ENCODE data around the gene NF2. TPM values are rescaled to one million over a fixed set of nuclear protein-coding genes. Genes with fewer than 3 reads are reported as not detected.

NF2 gene
- total RNA-seq, 1 experiment from 2014 or later: 50.9 TPM

- H3K4me2 ChIP-seq (ENCODE audit: insufficient read depth, insufficient read length, low read length): no peak overlapping the region
- H2AK5ac ChIP-seq (ENCODE audit: insufficient read length, low read length): no peak overlapping the region
- peaks cover 3% of the 10 kb centered on the region; the same call in 1 of the 2 replicates for H3K27me3 ChIP-seq (ENCODE audit: insufficient read depth, low read length)
- H3K79me1 ChIP-seq (ENCODE audit: insufficient read depth, low read depth, low read length, poor library complexity, severe bottlenecking): no peaks in the 10 kb centered on the region
- no peak for TF ChIP-seq CTCF (conservative IDR thresholded peaks at IDR 0.05)
- H3K4ac ChIP-seq (ENCODE audit: low read depth, low read length): no peak overlapping the region
- no peak overlapping the region for H2BK120ac ChIP-seq (ENCODE audit: low read depth, low read length, poor library complexity, severe bottlenecking)
- Mint-ChIP-seq H3K9me3 (no peaks in the 10 kb centered on the region), H3K4me1 (no peaks in the 10 kb centered on the region), H3K4me3 (no peak overlapping the region), H3K27ac (no peak overlapping the region), H3K36me3 (ENCODE audit: insufficient read depth in 1 of 3, low read depth in 3 of 3) (peaks cover 50 to 92% (median 88%) of the 10 kb centered on the region in 3 experiments; a peak in 6 of 7 replicates), H3K27me3 (ENCODE audit: low read depth) (no peaks in the 10 kb centered on the region; the same call in 1 of the 2 replicates)
- no peak overlapping the region for H2BK5ac ChIP-seq (ENCODE audit: insufficient read length, low read length)
- DNase-seq: no peak
- no peaks in the 10 kb centered on the region for H4K20me1 ChIP-seq (ENCODE audit: control insufficient read depth, insufficient read depth, insufficient read length)
- no peak overlapping the region for H2BK12ac ChIP-seq (ENCODE audit: insufficient read length, low read depth, low read length)
- no peak overlapping the region for H2BK15ac ChIP-seq (ENCODE audit: low read depth, low read length)
- no peaks in the 10 kb centered on the region for H3K9me3 ChIP-seq (ENCODE audit: control insufficient read depth, low read depth, low read length)
- H3K56ac ChIP-seq (ENCODE audit: insufficient read length, low read depth, low read length): no peak overlapping the region
- no peak overlapping the region for H4K91ac ChIP-seq (ENCODE audit: insufficient read length, low read depth, low read length)
- H3K4me1 ChIP-seq (ENCODE audit: insufficient read depth, low read length): no peaks in the 10 kb centered on the region
- no peak overlapping the region for H4K8ac ChIP-seq (replicated peaks; ENCODE audit: insufficient read length, low read depth, low read length)
- no peak overlapping the region for H2AFZ ChIP-seq (ENCODE audit: low read length)
- no peak overlapping the region for H3K27ac ChIP-seq (ENCODE audit: insufficient read length, low read depth, low read length)
- no peak overlapping the region for H3K23ac ChIP-seq (ENCODE audit: insufficient read length, low read depth, low read length)
- no peak overlapping the region for H4K5ac ChIP-seq (ENCODE audit: insufficient read length, low read depth, low read length)
- H3K9ac ChIP-seq (ENCODE audit: extremely low read depth, insufficient read length, low read length): no peak overlapping the region
- no peak overlapping the region for H3K14ac ChIP-seq (ENCODE audit: insufficient read depth, low read length)
- no peak overlapping the region for H2BK20ac ChIP-seq (ENCODE audit: low read depth, low read length, poor library complexity, severe bottlenecking)
- no peak overlapping the region for H3K18ac ChIP-seq (ENCODE audit: insufficient read length, low read depth, low read length)
- no peak overlapping the region for H3T11ph ChIP-seq (ENCODE audit: low read length)
- no CpG with 5 or more reads among the region's 2 CpGs for WGBS (ENCODE audit: extremely low coverage, insufficient read length, low lambda C conversion rate)
- no peaks in the 10 kb centered on the region for H3K23me2 ChIP-seq (ENCODE audit: insufficient read length, low read depth, low read length, poor library complexity, severe bottlenecking)
- H3K79me2 ChIP-seq (ENCODE audit: insufficient read depth, low read length): no peaks in the 10 kb centered on the region
Observed at GRCh38 chr22:29559853-29560252, 43.6 kb upstream of the NF2 start.

Data from H9 (cell line).